ENCODE measurements around the gene RAB29. TPM values are rescaled to one million over a fixed set of nuclear protein-coding genes. Genes with fewer than 3 reads are reported as not detected.
"Not testable (repeated sequence)": the region's sequence is repeated elsewhere in the genome, so short reads cannot be mapped to it uniquely, and the experiment has no call there.

Gene RAB29
- total RNA-seq, 1 donor from 2014 or later, result 27.4 TPM

DNA sequence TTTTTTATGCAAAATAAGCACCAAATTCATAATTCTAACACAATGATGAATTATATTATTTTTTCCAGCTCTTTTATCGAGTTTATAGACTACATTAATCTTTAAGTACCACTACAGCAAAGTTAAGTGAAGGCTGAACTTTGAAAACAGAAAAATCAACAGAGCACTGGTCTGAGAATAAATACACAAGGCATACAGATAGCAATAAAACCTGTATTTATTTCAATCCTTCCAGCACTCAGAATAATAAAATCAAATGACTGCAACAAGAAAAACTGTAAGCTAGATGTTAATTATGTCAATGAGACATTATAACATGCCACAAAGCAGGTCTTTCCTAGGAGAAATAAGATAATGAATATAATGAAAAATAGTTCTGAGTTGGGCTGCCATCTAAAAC is 49.8 kb downstream of the RAB29 start:
- no peak for TF ChIP-seq CTCF (IDR thresholded peaks at IDR 0.05)

GRCh38 chr1:205720740-205721139 is 54.5 kb downstream of the RAB29 start:
- not testable (repeated sequence) for H3K4me3 Mint-ChIP-seq (ENCODE audit: unreplicated experiment); H3K27ac Mint-ChIP-seq (ENCODE audit: unreplicated experiment)
- H3K36me3 Mint-ChIP-seq (ENCODE audit: low read depth), result peaks cover 31% of the 10 kb centered on the region

More for the DNA sequence above, 49.8 kb downstream of the RAB29 start:
- no peak for DNase-seq (ENCODE audit: low spot score)
- Mint-ChIP-seq H3K27ac (ENCODE audit: unreplicated experiment) (no peak overlapping the region), H3K4me3 (ENCODE audit: unreplicated experiment) (no peak overlapping the region), H3K36me3 (ENCODE audit: low read depth) (peaks cover 9% of the 10 kb centered on the region), H3K9me3 (ENCODE audit: low read depth) (no peaks in the 10 kb centered on the region), H3K4me1 (ENCODE audit: low read depth) (peaks cover 4% of the 10 kb centered on the region), H3K27me3 (ENCODE audit: low read depth) (no peaks in the 10 kb centered on the region)

DNA sequence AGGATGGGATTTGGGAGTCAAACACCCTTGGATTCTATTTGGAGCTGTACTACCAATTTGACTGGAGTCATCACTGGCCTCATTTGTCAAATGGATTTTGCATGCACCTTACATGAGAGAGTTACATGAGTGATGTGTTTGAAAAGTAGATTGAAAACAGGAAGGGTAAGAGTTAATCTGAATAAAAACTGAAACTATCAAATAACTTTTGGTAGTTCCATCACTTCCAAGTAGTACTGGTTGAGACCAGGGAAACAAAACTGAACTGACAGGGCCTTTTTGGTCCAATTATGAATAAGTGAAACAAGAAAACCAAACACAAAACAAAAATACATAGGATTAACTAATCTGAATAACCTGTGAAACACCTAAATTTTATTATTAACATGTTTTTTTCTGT is 55.5 kb downstream of the RAB29 start:
- Mint-ChIP-seq H3K36me3 (ENCODE audit: low read depth) (peaks cover 36% of the 10 kb centered on the region), H3K9me3 (ENCODE audit: low read depth) (no peaks in the 10 kb centered on the region), H3K27me3 (ENCODE audit: low read depth) (no peaks in the 10 kb centered on the region), H3K27ac (ENCODE audit: unreplicated experiment) (no peak overlapping the region), H3K4me1 (ENCODE audit: low read depth) (no peaks in the 10 kb centered on the region), H3K4me3 (ENCODE audit: unreplicated experiment) (no peak overlapping the region)
- no peak for DNase-seq (ENCODE audit: low spot score)
- TF ChIP-seq CTCF (IDR thresholded peaks at IDR 0.05), result no peak

More at GRCh38 chr1:205720740-205721139, 54.5 kb downstream of the RAB29 start:
- not testable (repeated sequence) for H3K4me1 Mint-ChIP-seq (ENCODE audit: low read depth); H3K9me3 Mint-ChIP-seq (ENCODE audit: low read depth); DNase-seq (ENCODE audit: low spot score); H3K27me3 Mint-ChIP-seq (ENCODE audit: low read depth)

DNA sequence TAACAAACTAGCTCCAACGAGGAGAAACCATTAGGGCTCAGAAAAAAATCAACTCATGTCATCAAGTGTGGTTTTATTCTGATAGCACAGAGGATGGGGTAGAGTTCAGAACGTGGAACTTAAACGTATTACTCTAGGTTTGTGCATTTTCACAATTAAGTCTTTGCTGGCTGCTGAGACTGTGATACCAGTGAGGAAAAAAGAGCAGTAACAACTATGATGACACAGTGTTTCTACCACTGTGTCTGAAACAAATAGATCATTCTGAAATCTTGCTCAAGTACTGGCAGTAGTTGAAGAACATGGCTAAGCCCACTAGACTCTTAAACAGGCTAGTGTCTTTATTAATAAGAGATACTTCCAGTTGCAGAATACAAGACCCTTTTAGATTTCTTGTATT is 56.3 kb downstream of the RAB29 start:
- H3K27ac Mint-ChIP-seq (ENCODE audit: unreplicated experiment), result no peak overlapping the region
- H3K4me3 Mint-ChIP-seq (ENCODE audit: unreplicated experiment), result no peak overlapping the region
- H3K9me3 Mint-ChIP-seq (ENCODE audit: low read depth), result no peaks in the 10 kb centered on the region
- no peaks in the 10 kb centered on the region for H3K27me3 Mint-ChIP-seq (ENCODE audit: low read depth)
- peaks cover 5% of the 10 kb centered on the region for H3K4me1 Mint-ChIP-seq (ENCODE audit: low read depth)
- TF ChIP-seq CTCF (IDR thresholded peaks at IDR 0.05), result no peak
- peaks cover 36% of the 10 kb centered on the region for H3K36me3 Mint-ChIP-seq (ENCODE audit: low read depth)
- no peak for DNase-seq (ENCODE audit: low spot score)

Other genes starting within 250 kb of the RAB29 start
- gene ELK4, start 143.5 kb downstream of the RAB29 start, total RNA-seq, result 33.0 to 37.2 TPM (median 35.6 TPM) in 3 replicates
- gene SLC45A3, start 95.0 kb downstream of the RAB29 start, total RNA-seq, result 1.6 to 2.9 TPM (median 2.9 TPM) in 3 replicates
- gene NUCKS1, start 25.3 kb downstream of the RAB29 start, total RNA-seq, result 189 to 223 TPM (median 203 TPM) in 3 replicates
- 21.8 to 23.6 TPM (median 23.5 TPM) in 3 replicates for gene SLC41A1, start 37.7 kb upstream of the RAB29 start, total RNA-seq
- not detected in 3 replicates for gene PM20D1, start 74.7 kb upstream of the RAB29 start, total RNA-seq
- not detected in 3 replicates for gene SLC26A9, start 168.0 kb upstream of the RAB29 start, total RNA-seq
- 3.5 to 4.5 TPM (median 4.4 TPM) in 3 replicates for gene RAB7B, start 227.9 kb upstream of the RAB29 start, total RNA-seq
- gene CTSE, start 248.4 kb upstream of the RAB29 start, total RNA-seq, result not detected in 3 replicates